HG03520 (cell line): Measurements from ENCODE around the gene EPC1.
"Not testable (repeated sequence)": the region's sequence is repeated elsewhere in the genome, so short reads cannot be mapped to it uniquely, and the experiment has no call there.

Experiments
- ATAC-seq: cut with Tn5 transposase; IDR thresholded peaks from one replicate; pipeline ENCODE4 v1.9.1; 2021; ENCODE audit warnings: mild to moderate bottlenecking, moderate library complexity; ENCODE audit not compliant: unreplicated experiment

EPC1 gene

GRCh38 chr10:32298075-32298812, 48.7 kb downstream of the EPC1 start:
- ATAC-seq, result no peak

GRCh38 chr10:32295027-32295426, 51.9 kb downstream of the EPC1 start:
- ATAC-seq, result no peak

DNA sequence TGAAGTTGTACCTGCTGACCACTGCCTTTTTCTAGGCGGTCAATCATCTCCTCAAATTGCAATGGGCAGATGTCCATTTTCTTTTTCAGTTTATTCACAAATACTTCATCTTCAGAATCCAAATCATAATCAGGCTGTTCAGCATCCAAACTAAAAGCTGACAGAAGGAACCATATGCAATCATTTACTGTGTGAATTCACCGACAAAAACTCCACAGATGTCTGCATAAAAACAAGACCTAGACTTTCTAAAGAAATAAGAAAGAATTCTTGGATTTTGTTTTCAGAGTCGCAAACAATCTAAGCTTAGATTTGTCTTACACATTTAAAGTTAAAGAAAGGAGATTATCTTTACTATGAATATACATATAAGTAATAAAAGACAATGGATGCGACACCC, 53.4 kb downstream of the EPC1 start:
- no peak for ATAC-seq

- ATAC-seq, result no peak
Observed at GRCh38 chr10:32279795-32280194, 67.2 kb downstream of the EPC1 start.

- no peak for ATAC-seq
Observed at GRCh38 chr10:32273336-32273735, 73.6 kb downstream of the EPC1 start.

- ATAC-seq, result no peak
Observed at GRCh38 chr10:32271617-32272016, 75.3 kb downstream of the EPC1 start.

GRCh38 chr10:32269343-32270100, 77.4 kb downstream of the EPC1 start:
- ATAC-seq, result no peak

DNA sequence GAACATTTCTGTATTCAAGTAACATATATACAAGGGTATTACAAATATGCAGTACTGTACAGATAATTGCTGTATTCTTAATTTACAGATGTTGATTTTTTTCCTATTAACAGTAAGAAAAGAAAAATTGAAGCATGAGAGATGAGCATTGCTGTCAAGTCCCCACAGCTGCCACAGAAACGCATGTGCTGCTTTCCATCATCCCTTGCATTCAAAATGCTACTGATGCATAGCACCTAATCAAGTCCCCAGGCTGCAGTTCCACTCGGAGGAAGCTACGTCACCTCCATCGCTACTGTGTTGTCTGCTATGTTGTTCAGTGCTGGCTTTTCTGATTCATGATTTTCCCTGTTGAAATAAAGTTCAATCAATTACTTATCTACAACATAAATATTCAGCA, 78.2 kb downstream of the EPC1 start:
- ATAC-seq, result no peak

DNA sequence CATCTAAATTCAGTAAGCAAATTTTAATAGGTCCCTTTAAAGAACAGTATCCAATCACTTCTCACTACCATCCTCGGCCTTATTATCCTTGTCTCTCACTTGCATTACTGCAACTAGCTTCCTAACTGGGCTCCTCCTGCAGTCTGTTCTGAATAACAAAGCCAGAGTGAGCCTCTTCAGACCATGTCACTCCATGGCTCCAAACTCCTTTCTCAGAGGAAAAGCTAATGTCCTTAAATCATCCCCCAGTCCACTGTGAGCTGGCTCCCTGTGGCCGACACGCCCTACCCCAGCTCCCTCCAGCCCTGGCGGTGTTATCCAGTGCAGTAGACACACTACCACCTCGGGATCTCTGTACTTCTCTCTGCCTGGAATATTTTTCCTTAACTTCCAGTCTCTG, 80.0 kb downstream of the EPC1 start:
- no peak for ATAC-seq

DNA sequence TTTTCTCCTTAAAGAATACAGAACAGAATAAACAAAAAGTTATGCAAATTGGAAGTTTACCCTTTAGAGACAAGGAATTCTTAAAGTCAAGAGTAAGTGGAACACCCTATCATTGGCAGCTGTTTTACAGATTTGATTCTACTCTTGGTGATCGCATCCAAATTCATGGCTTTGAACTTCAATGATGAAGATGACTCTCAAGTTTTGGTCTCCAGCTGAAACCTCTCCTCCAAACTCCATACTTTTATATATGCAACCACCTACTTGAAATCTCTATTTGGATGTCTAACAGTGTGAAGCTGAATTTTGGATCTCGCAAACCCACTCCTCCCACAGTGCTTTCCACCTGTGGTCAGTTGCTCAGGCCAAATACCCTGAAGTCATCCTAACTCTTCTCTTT, 80.4 kb downstream of the EPC1 start:
- ATAC-seq, result no peak

DNA sequence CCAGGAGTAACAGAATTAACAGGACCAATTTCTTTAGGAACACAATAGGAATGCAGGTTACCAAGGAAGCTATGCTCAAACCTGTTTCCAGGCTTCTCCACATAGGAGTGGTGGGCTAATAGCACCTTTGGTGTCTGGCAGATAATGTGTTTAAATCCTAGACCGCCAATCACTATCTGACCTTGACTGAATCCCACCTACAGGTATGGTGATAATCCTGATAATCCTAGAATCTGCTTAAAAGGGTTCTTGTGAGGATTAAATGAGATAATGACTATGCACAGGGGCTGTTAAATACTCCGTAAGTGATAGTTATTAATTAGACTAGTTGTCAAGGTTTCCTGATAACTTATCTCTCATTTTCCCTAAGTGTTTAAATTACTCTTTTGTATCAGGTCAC, 81.2 kb downstream of the EPC1 start:
- no peak for ATAC-seq

- no peak for ATAC-seq
Observed at GRCh38 chr10:32263300-32263699, 83.7 kb downstream of the EPC1 start.

DNA sequence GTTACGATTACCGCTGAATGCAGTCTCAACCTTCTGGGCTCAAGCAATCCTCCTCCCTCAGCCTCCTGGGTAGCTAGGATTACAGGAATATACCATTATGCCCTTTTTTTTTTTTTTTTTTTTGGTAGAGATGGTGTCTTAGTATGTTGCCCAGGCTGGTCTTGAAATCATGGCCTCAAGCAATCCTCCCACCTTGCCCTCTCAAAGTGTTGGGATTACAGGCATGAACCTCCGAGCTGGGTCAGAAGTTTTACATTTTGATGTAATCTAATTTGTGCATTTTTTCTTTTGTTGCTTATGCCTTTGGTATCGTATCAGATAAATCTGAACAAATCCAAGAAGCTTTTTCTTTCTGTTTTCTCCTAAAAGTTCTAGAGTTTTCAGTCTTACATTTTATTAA, 87.4 kb downstream of the EPC1 start:
- no peak for ATAC-seq

DNA sequence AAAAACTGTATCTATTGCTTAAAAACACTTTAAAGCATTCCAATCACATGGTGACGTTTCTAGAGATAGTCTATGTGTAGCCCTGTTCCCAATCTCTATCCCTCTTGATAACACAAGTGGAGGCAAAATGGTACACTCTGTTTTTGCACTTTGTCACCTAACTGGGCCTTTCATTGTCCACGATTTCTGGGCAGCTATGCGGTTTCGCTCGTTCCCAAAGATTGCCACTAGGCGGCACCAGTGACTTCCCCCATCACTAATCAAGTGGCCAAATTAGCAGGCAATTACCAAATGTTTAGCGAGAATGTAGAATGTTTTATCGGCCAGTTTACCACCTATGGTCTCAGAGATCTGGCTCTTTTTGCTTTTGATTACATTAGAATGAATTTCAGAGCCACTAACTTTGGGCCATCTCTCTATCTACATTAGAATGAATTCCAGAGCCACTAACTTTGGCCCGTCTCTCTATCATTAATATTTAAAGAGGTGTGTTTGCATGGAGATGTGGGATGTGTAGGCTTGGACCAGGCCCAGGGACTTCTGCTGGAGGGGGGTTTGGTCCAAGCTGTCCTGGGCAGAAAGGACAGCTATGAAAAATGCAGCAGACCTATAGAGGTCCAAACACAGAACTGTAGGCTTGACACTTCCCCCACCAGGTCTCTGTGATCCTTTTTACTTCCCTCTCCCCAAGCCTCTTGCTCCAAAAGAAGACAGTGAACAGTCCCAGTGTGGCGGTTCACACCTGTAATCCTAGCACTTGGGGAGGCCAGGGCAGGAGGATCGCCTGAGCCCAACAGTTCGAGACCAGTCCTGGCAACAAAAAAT, 90.1 kb downstream of the EPC1 start:
- peak; percentile 82 for ATAC-seq

GRCh38 chr10:32253821-32254220, 93.1 kb downstream of the EPC1 start:
- no peak for ATAC-seq

- no peak for ATAC-seq
Observed at GRCh38 chr10:32253276-32253675, 93.7 kb downstream of the EPC1 start.

DNA sequence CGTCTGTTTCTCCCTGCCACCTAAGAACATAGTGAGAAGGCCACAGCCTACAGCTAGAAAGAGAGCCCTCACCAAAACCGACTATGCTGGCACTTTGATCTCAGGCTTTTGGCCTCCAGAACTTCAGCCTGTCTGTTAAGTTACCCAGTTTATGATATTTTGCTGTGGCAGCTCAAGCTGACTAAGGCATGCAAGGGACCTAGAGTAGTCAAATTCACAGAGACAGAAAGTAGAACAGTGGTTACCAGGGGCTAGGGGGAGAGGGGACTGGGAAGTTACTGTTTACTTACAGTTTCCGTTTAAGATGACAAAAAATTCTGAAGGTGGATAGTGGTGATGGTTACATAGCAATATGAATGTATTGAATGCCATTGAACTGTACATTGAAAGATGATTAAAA, 96.5 kb downstream of the EPC1 start:
- not testable (repeated sequence) for ATAC-seq

GRCh38 chr10:32246685-32247084, 100.3 kb downstream of the EPC1 start:
- ATAC-seq, result no peak

DNA sequence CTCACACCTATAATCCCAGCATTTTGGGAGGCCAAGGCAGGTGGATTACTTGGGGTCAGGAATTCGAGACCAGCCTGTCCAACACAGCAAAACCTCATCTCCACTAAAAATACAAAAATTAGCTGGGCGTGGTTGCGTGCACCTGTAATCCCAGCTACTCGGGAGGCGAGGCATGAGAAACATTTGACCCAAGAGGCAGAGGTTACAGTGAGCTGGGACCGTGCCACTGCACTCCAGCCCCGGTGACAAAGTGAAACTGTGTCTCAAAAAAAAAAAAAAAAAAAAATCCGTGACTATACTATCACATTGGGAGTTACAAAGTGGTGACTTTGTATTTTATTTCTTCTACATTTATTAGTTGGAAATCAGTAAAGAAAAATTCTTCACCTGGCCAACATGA, 101.2 kb downstream of the EPC1 start:
- ATAC-seq, result no peak

DNA sequence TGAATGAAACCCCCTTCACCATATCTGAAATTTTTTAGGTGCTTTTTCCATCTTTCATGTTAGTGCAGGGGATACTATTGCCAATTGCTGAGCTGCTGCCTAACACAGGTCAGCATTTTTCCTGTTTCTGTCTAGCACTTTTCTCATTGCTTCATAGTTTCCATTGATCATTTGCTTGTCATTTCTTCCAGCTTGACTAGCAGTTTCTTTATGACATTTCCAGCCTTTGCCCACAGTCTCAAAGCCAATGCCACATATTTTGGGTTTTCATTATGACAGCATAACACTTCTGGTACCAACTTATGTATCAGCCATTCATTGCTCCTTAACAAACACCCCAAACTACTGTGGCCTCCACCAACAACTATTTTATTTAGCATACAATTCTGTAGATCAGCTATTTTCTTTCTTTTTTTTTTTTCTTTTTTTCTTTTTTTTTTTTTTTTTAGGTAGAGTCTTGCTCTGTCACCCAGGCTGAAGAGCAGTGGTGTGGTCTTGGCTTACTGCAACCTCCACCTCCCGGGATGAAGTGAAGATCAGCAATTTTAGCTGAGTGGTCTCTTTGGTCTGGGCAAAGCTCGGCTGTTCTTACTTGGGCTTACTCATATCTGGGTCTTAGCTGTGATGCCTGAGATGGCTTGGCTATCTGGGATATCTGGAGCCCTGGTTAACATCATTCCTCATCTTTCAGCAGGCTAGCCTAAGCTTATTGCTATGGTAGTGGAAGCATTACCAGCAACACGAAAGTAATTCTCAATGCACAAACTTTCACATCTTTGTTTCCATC, 102.3 kb downstream of the EPC1 start:
- ATAC-seq, result no peak

DNA sequence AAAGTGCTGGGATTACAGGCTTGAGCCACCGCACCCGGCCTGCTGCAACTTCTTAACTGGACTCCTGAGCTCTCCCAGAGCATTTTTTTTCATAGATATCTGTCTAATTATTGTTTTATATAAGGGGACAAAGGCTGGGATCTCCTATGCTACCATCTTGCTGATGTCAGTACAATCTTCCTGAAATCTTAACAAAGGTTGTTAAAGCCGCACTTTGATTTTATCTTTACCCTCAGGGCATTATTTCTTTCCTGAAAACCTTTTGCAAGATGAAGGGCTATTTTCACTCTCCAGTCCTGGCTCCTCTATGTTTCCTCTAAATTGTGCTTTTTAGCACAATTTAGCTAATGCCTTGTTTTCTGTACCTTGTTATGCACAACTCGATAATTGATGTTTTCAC, 102.9 kb downstream of the EPC1 start:
- ATAC-seq, result no peak
